ENCODE measurements around the gene UPF1.

DNA sequence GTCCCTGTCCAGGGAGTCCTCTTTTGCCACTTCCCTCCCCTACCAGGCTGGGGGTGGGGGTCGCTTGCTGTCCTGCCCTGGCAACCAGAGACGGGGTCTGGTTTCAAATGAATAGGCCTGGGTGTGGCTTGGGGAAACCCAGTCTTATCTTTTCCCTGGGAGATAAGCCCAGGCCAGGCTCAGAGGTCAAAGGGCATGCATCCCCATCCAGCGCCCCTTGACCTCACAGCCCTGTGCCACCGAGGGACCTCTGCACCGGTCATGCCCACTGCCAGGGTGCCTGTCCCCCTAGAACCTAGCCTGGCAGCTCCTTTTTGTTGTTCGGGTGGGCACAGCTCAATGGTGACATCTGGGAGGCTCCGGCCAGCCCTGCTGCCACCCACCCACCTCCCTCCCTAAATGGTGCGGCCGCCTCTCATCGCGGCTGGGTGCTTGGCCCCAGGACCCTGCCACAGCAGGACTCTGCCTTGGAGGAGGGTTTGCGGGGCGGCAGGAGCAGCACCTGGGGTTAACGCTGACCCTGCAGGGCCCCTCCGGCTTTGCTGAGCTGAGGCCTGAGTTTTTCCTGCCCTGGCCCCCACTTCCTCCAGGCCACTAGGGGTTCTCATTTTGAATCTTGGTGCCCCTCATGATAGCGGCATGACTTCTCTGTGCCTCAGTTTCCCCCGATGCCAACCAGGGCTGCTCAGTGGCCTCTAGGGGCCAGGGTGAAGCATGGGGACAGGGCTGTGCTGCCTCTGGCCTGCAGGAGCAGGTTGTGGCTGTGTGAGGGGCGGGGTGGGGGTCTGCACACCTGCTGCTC is 67.0 kb downstream of the UPF1 start:
- TF ChIP-seq CTCF (IDR thresholded peaks at IDR 0.05) (no peak), POLR2A (IDR thresholded peaks at IDR 0.05) (no peak)
